ENCODE data around the gene PTPRA.

PTPRA gene

DNA sequence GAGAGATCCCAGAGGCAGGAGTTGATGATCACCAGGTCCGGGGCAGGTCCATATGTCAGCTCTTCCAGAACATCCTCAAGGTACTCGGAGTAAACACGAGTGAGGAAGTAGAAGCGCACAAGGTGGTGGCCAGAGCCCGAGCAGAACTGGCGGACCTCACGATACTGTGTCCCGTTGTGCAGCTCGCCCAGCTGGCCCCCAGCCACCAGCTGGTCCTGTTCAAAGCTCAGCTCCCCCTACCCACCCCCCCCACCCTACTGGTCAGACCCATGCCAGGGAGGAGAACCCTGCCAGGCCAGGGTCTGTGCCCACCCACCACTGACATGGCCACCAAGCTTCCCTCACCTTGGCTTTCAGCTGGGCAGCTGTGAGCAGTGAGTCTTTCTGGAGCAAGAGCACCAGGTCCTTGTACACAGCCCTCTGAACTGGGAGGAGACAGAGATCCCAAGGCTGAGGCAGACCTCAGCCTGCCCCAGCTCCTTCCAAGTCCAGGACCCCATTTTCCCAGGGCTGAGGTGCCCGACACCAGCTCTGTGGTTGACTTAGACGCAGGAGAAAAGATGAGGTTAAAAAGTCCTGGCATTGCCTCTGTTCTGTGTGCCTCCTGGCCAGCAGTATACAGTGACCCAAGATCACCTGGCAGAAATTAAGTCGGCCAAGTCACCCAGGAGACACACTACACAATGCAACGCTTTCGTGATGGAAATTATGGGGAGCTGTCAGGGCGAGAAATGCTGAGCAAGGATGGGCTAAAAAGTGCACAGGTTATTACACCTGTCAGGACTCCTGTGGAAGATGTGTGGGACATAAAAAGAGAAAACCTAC, 34.2 kb upstream of the PTPRA start:
- TF ChIP-seq, protein P1, sequence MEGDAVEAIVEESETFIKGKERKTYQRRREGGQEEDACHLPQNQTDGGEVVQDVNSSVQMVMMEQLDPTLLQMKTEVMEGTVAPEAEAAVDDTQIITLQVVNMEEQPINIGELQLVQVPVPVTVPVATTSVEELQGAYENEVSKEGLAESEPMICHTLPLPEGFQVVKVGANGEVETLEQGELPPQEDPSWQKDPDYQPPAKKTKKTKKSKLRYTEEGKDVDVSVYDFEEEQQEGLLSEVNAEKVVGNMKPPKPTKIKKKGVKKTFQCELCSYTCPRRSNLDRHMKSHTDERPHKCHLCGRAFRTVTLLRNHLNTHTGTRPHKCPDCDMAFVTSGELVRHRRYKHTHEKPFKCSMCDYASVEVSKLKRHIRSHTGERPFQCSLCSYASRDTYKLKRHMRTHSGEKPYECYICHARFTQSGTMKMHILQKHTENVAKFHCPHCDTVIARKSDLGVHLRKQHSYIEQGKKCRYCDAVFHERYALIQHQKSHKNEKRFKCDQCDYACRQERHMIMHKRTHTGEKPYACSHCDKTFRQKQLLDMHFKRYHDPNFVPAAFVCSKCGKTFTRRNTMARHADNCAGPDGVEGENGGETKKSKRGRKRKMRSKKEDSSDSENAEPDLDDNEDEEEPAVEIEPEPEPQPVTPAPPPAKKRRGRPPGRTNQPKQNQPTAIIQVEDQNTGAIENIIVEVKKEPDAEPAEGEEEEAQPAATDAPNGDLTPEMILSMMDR (IDR thresholded peaks at IDR 0.05; ENCODE audit: insufficient read depth, low read length, missing control alignments) = no peak
- no peak for DNase-seq (ENCODE audit: low read depth, low spot score)
- CTCF ChIA-PET = interaction anchor here (1.1 to 1.2 kb wide), 2 partner anchors 13 to 96 kb away, joined by 3 to 5 read pairs; no protein-coding TSS in a partner anchor
- POLR2A ChIA-PET = interaction anchor here (1.0 to 1.2 kb wide), 3 partner anchors 10 to 172 kb away, joined by 3 to 4 read pairs (median 3); no protein-coding TSS in a partner anchor
- H3K4me3 ChIP-seq (ENCODE audit: low read depth, low read length) = no peak overlapping the region

GRCh38 chr20:2839732-2840137, 33.5 kb upstream of the PTPRA start:
- CTCF ChIA-PET = interaction anchor here (1.1 to 1.2 kb wide), 2 partner anchors 12 to 96 kb away, joined by 3 to 5 read pairs; no protein-coding TSS in a partner anchor
- peak overlapping the region; percentile 87 for H3K4me3 ChIP-seq (ENCODE audit: low read depth, low read length)
- POLR2A ChIA-PET = interaction anchor here (1.2 kb wide), 2 partner anchors 25 to 171 kb away, joined by 3 to 4 read pairs; no protein-coding TSS in a partner anchor
- TF ChIP-seq, protein P1 (IDR thresholded peaks at IDR 0.05; ENCODE audit: insufficient read depth, low read length, missing control alignments) = no peak
- no peak for DNase-seq (ENCODE audit: low read depth, low spot score)

- no peak for DNase-seq (ENCODE audit: low read depth, low spot score)
- ChIA-PET POLR2A (interaction anchor here (0.7 to 1.2 kb wide), 4 partner anchors 8 to 171 kb away, joined by 3 to 4 read pairs (median 3); no protein-coding TSS in a partner anchor), CTCF (interaction anchor here (0.8 to 2.8 kb wide), 6 partner anchors 11 to 160 kb away, joined by 3 to 11 read pairs (median 4); no protein-coding TSS in a partner anchor)
- TF ChIP-seq, protein P1 (IDR thresholded peaks at IDR 0.05; ENCODE audit: insufficient read depth, low read length, missing control alignments) = no peak
- H3K4me3 ChIP-seq (ENCODE audit: low read depth, low read length) = peak within 1 kb of the TSS; percentile 87
Measured at GRCh38 chr20:2840138-2840966, 32.9 kb upstream of the PTPRA start, which contains the start of the genes PCED1A and VPS16. Gene PCED1A, minus strand, starts transcription at chr20:2840655. Its CDS starts 743 bp downstream, at chr20:2839912. Gene VPS16, plus strand, starts transcription at chr20:2840745. Its CDS starts 30 bp downstream, at chr20:2840775.

DNA sequence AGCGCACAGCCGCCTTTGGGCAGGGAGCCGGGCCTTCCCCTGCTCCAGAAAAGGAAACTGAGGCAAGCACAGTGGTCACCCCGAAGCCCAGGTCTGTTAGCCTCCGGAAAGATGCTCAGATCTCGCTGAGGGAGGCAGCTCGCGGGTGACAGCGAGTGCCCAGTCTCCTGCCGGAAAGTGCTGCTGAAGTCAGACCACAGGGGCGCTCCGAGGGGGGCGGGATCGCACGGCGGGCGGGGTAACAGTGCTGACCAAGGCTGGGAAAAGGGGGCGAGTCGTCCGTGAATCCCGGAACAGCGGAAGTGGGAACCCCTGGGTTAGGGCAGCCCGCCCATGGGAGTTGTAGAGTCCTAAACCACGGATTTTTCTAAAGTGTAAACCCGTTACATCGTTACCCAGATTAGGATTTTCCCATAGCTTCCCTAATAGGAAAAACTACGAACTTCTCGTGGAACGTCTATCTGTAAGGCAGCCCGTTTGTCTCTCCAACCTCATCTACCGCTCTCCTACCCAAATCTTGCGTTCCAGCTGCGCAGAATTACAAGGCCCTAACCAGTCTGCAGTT, 32.2 kb upstream of the PTPRA start:
- peak overlapping the region; percentile 87 for H3K4me3 ChIP-seq (ENCODE audit: low read depth, low read length)
- CTCF ChIA-PET = interaction anchor here (0.8 to 2.8 kb wide), 4 partner anchors 10 to 160 kb away, joined by 3 to 11 read pairs (median 6); no protein-coding TSS in a partner anchor
- POLR2A ChIA-PET = interaction anchor here (0.7 to 0.9 kb wide), 2 partner anchors 8 to 18 kb away, joined by 3 read pairs; no protein-coding TSS in a partner anchor
- DNase-seq (ENCODE audit: low read depth, low spot score) = no peak
- TF ChIP-seq, protein P1 (IDR thresholded peaks at IDR 0.05; ENCODE audit: insufficient read depth, low read length, missing control alignments) = no peak

- TF ChIP-seq, protein P1 (IDR thresholded peaks at IDR 0.05; ENCODE audit: insufficient read depth, low read length, missing control alignments) = no peak
- POLR2A ChIA-PET = no interaction called here
- DNase-seq (ENCODE audit: low read depth, low spot score) = no peak
- CTCF ChIA-PET = interaction anchor here (1.2 to 16.5 kb wide), 2 partner anchors 11 to 89 kb away, joined by 3 to 337 read pairs; no protein-coding TSS in a partner anchor
- no peak overlapping the region for H3K4me3 ChIP-seq (ENCODE audit: low read depth, low read length)
Measured at GRCh38 chr20:2845607-2846006, 27.7 kb upstream of the PTPRA start.

Data from AG04449 (cell line).